ENCODE data around the gene CSNK1G1. TPM values are rescaled to one million over a fixed set of nuclear protein-coding genes. Genes with fewer than 3 reads are reported as not detected.
"Not testable (repeated sequence)": the region's sequence is repeated elsewhere in the genome, so short reads cannot be mapped to it uniquely, and the experiment has no call there.

The CSNK1G1 gene
- total RNA-seq, 1 donor from 2014 or later = 37.0 TPM

GRCh38 chr15:64333516-64333915, 22.5 kb downstream of the CSNK1G1 start:
- FAIRE-seq (no peak), DNase-seq (ENCODE audit: low read depth) (no peak)
- Mint-ChIP-seq H3K27me3 (ENCODE audit: low read depth, unreplicated experiment) (no peaks in the 10 kb centered on the region), H3K36me3 (ENCODE audit: low read depth, unreplicated experiment) (peaks cover 4% of the 10 kb centered on the region), H3K4me1 (ENCODE audit: low read depth, unreplicated experiment) (peaks cover 4% of the 10 kb centered on the region), H3K9me3 (ENCODE audit: unreplicated experiment) (no peaks in the 10 kb centered on the region), H3K4me3 (ENCODE audit: unreplicated experiment) (no peak overlapping the region), H3K27ac (ENCODE audit: unreplicated experiment) (no peak overlapping the region)
- Histone ChIP-seq H3K4me1 (ENCODE audit: insufficient read depth, low read length) (no peaks in the 10 kb centered on the region), H3K9ac (ENCODE audit: low read length) (no peak overlapping the region), H3K79me2 (ENCODE audit: insufficient read depth, low read length) (peaks cover 49% of the 10 kb centered on the region), H3K27me3 (ENCODE audit: insufficient read depth, low read length) (no peaks in the 10 kb centered on the region), H3K4me3 (ENCODE audit: insufficient read depth, low read depth, low read length) (no peak overlapping the region), H3K27ac (ENCODE audit: low read depth, low read length) (no peak overlapping the region), H3K36me3 (ENCODE audit: insufficient read depth, low read length) (no peaks in the 10 kb centered on the region), H3K9me3 (ENCODE audit: insufficient read depth, low read depth, low read length) (no peaks in the 10 kb centered on the region), H2AFZ (ENCODE audit: low read depth, low read length) (no peak overlapping the region), H3K4me2 (ENCODE audit: low read length) (no peak overlapping the region), H4K20me1 (ENCODE audit: insufficient read depth, low read length) (peaks cover 46% of the 10 kb centered on the region)
- TF ChIP-seq EZH2 (IDR thresholded peaks at IDR 0.05; ENCODE audit: insufficient read depth, low read length) = no peak
- no peak for TF ChIP-seq CTCF (IDR thresholded peaks at IDR 0.05; ENCODE audit: insufficient read depth, low read depth, low read length)

- H2AFZ ChIP-seq (ENCODE audit: low read depth, low read length); H3K36me3 Mint-ChIP-seq (ENCODE audit: low read depth, unreplicated experiment); H3K4me3 ChIP-seq (ENCODE audit: insufficient read depth, low read depth, low read length); H3K27me3 ChIP-seq (ENCODE audit: insufficient read depth, low read length); H3K9me3 Mint-ChIP-seq (ENCODE audit: unreplicated experiment); H3K27me3 Mint-ChIP-seq (ENCODE audit: low read depth, unreplicated experiment); H3K4me2 ChIP-seq (ENCODE audit: low read length); DNase-seq (ENCODE audit: low read depth); H3K27ac ChIP-seq (ENCODE audit: low read depth, low read length); H3K4me3 Mint-ChIP-seq (ENCODE audit: unreplicated experiment); FAIRE-seq; H3K9me3 ChIP-seq (ENCODE audit: insufficient read depth, low read depth, low read length); H3K4me1 Mint-ChIP-seq (ENCODE audit: low read depth, unreplicated experiment); H3K9ac ChIP-seq (ENCODE audit: low read length); H3K27ac Mint-ChIP-seq (ENCODE audit: unreplicated experiment); H3K4me1 ChIP-seq (ENCODE audit: insufficient read depth, low read length); H3K36me3 ChIP-seq (ENCODE audit: insufficient read depth, low read length): not testable (repeated sequence)
- H4K20me1 ChIP-seq (ENCODE audit: insufficient read depth, low read length) = peaks cover 33% of the 10 kb centered on the region
- H3K79me2 ChIP-seq (ENCODE audit: insufficient read depth, low read length) = peaks cover 35% of the 10 kb centered on the region
Measured at GRCh38 chr15:64331668-64332067, 24.3 kb downstream of the CSNK1G1 start.

DNA sequence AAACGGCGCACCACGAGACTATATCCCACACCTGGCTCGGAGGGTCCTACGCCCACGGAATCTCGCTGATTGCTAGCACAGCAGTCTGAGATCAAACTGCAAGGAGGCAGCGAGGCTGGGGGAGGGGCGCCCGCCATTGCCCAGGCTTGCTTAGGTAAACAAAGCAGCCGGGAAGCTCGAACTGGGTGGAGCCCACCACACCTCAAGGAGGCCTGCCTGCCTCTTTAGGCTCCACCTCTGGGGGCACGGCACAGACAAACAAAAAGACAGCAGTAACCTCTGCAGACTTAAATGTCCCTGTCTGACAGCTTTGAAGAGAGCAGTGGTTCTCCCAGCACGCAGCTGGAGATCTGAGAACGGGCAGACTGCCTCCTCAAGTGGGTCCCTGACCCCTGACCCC, 29.0 kb downstream of the CSNK1G1 start:
- not testable (repeated sequence) for H2AFZ ChIP-seq (ENCODE audit: low read depth, low read length); H3K36me3 ChIP-seq (ENCODE audit: insufficient read depth, low read length); H3K9me3 ChIP-seq (ENCODE audit: insufficient read depth, low read depth, low read length); H3K9me3 Mint-ChIP-seq (ENCODE audit: unreplicated experiment); H3K27ac ChIP-seq (ENCODE audit: low read depth, low read length); H3K4me2 ChIP-seq (ENCODE audit: low read length); H3K27me3 ChIP-seq (ENCODE audit: insufficient read depth, low read length); H3K27ac Mint-ChIP-seq (ENCODE audit: unreplicated experiment); H3K4me3 ChIP-seq (ENCODE audit: insufficient read depth, low read depth, low read length); H3K36me3 Mint-ChIP-seq (ENCODE audit: low read depth, unreplicated experiment); FAIRE-seq; H3K4me1 ChIP-seq (ENCODE audit: insufficient read depth, low read length); H3K4me3 Mint-ChIP-seq (ENCODE audit: unreplicated experiment); H3K27me3 Mint-ChIP-seq (ENCODE audit: low read depth, unreplicated experiment); H3K9ac ChIP-seq (ENCODE audit: low read length); H3K4me1 Mint-ChIP-seq (ENCODE audit: low read depth, unreplicated experiment); DNase-seq (ENCODE audit: low read depth)
- peaks cover 31% of the 10 kb centered on the region for H4K20me1 ChIP-seq (ENCODE audit: insufficient read depth, low read length)
- peaks cover 41% of the 10 kb centered on the region for H3K79me2 ChIP-seq (ENCODE audit: insufficient read depth, low read length)

GRCh38 chr15:64326458-64326857, 29.5 kb downstream of the CSNK1G1 start:
- peaks cover 46% of the 10 kb centered on the region for H3K79me2 ChIP-seq (ENCODE audit: insufficient read depth, low read length)
- not testable (repeated sequence) for H3K27me3 Mint-ChIP-seq (ENCODE audit: low read depth, unreplicated experiment); H3K4me1 Mint-ChIP-seq (ENCODE audit: low read depth, unreplicated experiment); H3K4me3 ChIP-seq (ENCODE audit: insufficient read depth, low read depth, low read length); H3K4me1 ChIP-seq (ENCODE audit: insufficient read depth, low read length); H3K27ac Mint-ChIP-seq (ENCODE audit: unreplicated experiment); H3K27me3 ChIP-seq (ENCODE audit: insufficient read depth, low read length); DNase-seq (ENCODE audit: low read depth); FAIRE-seq; H3K4me2 ChIP-seq (ENCODE audit: low read length); H2AFZ ChIP-seq (ENCODE audit: low read depth, low read length); H3K36me3 ChIP-seq (ENCODE audit: insufficient read depth, low read length); H3K9ac ChIP-seq (ENCODE audit: low read length); H3K9me3 ChIP-seq (ENCODE audit: insufficient read depth, low read depth, low read length); H3K9me3 Mint-ChIP-seq (ENCODE audit: unreplicated experiment); H3K27ac ChIP-seq (ENCODE audit: low read depth, low read length); H3K36me3 Mint-ChIP-seq (ENCODE audit: low read depth, unreplicated experiment); H3K4me3 Mint-ChIP-seq (ENCODE audit: unreplicated experiment)
- H4K20me1 ChIP-seq (ENCODE audit: insufficient read depth, low read length) = peaks cover 34% of the 10 kb centered on the region
